K562 (cell line): ENCODE measurements around the gene SLC4A1. TPM values are rescaled to one million over a fixed set of nuclear protein-coding genes. Genes with fewer than 3 reads are reported as not detected.

ENCODE experiments used
- ATF4 ChIP-seq: fragments of 450-650 bp; formaldehyde crosslinking; IDR thresholded peaks from 2 replicates; pipeline ENCODE4 v1.4.0; 2022; ENCODE audit warnings: mild to moderate bottlenecking, moderate library complexity
- NONO ChIP-seq, 2 experiments: fragments of 200-400 bp in 1 of 2; fragments of 450-650 bp in 1 of 2; formaldehyde crosslinking in 1 of 2; IDR thresholded peaks; 2 replicates each; pipeline ENCODE4 v1.6.1; 2017; ENCODE audit warnings: low read depth in 2 of 2, mild to moderate bottlenecking in 2 of 2, moderate library complexity in 2 of 2, low read length in 1 of 2
- POLR2AphosphoS2 ChIP-seq: IDR thresholded peaks from 2 replicates; pipeline ENCODE4 v1.6.1; 2012; ENCODE audit warnings: low read length, improper control_type of control experiment
- SIN3A ChIP-seq, 2 experiments: fragments of 150-350 bp in 1 of 2; IDR thresholded peaks; 2 replicates each; pipeline ENCODE4 v1.6.1; 2011 to 2016; ENCODE audit warnings: borderline replicate concordance in 2 of 2, low read depth in 2 of 2, low read length in 2 of 2, mild to moderate bottlenecking in 2 of 2, moderate library complexity in 2 of 2; ENCODE audit not compliant: control insufficient read depth in 1 of 2
- SRSF9 ChIP-seq: fragments of 200-400 bp; formaldehyde crosslinking; IDR thresholded peaks from 2 replicates; pipeline ENCODE4 v1.6.1; 2017; ENCODE audit warnings: low read depth, low read length, borderline replicate concordance
- TCF7L2 ChIP-seq: fragments of 150-350 bp; IDR thresholded peaks from 2 replicates; pipeline ENCODE4 v1.6.1; 2016; ENCODE audit warnings: low read depth, mild to moderate bottlenecking, low read length, moderate library complexity
- ZBTB33 ChIP-seq: sonication (generic); formaldehyde crosslinking; IDR thresholded peaks from 2 replicates; pipeline ENCODE4 v1.8.1; 2023; ENCODE audit warnings: mild to moderate bottlenecking, missing genetic modification reagents
- ZNF507 ChIP-seq: conservative IDR thresholded peaks from 2 replicates; pipeline ENCODE4 v1.6.1; 2017; ENCODE audit warnings: missing genetic modification characterization, missing compliant biosample characterization
- polyA plus RNA-seq, 8 experiments: library from polyadenylated mRNA; depleted of rRNA in 4 of 8; stranded (reverse) in 5 of 8; unstranded in 3 of 8; fragments of >200 nt; fragmentation: Nextera tagmentation in 2 of 8; fragmentation: Illumina TruSeq in 1 of 8; extraction: Ambion mirVana in 2 of 8; extraction: Trizol in 1 of 8; gene quantifications; 2 replicates each; pipeline versions ENCODE4 v1.2.1 to v1.2.3, GENCODE V29; 2011 to 2014; ENCODE audit warnings: inconsistent platforms in 1 of 8, missing spikeins in 1 of 8
- total RNA-seq, 7 experiments: library from RNA; depleted of rRNA in 6 of 7; stranded (reverse); fragments of >200 nt in 6 of 7; fragmentation: Illumina TruSeq in 2 of 7; extraction: Trizol in 2 of 7; gene quantifications; 2 replicates each; pipeline versions ENCODE4 v1.2.1 to v1.2.3, GENCODE V29; 2011 to 2021; ENCODE audit warnings: low replicate concordance in 1 of 7
- TF ChIP-seq, protein P1 (sequence below): IDR thresholded peaks from 2 replicates; pipeline ENCODE4 v1.6.1; 2011; ENCODE audit not compliant: insufficient read length; ENCODE audit errors: extremely low read depth

SLC4A1 gene
- total and polyA plus RNA-seq, 9 of the 15 experiments (the other 6 are each of a cell fraction or from before 2014, with no cell fraction given): 0.14 to 1.00 (median 0.53) TPM

DNA sequence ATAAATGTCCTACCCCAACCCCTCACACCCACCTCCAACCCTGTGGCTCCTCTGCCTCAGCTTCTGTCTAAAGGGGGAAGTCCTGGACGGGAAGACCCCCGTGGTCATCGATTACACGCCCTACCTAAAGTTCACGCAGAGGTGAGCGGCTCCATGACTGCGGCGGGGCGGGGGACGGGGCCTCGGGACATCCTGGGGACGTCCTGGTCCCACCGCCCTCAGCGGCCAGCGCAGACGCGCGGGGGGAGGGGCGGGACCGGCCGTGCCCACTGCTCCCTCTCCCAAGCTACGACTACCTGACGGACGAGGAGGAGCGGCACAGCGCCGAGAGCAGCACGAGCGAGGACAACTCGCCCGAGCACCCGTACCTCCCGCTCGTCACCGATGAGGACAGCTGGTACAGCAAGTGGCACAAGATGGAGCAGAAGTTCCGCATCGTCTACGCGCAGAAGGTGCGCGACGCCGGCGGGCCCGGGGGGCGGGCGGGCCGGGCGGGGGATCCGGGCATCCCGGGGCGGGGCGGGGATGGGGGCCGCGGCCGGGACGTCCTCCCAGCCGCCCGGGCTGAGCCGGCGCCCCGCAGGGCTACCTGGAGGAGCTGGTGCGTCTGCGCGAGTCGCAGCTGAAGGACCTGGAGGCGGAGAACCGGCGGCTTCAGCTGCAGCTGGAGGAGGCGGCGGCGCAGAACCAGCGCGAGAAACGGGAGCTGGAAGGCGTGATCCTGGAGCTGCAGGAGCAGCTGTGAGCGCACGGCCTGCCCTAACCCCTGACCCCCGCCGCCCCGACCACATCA, 47.1 kb upstream of the SLC4A1 start (continued):
- TF ChIP-seq ATF4 (CRISPR knock-in tag) (no peak), TCF7L2 (no peak), NONO (IDR thresholded peaks at IDR 0.05; ENCODE audit: low read depth in 2 of 2, low read length in 1 of 2) (no peak), ZNF507 (tag) (no peak), SRSF9 (no peak), ZBTB33 (CRISPR knock-in tag) (no peak), POLR2AphosphoS2 (no peak), SIN3A (IDR thresholded peaks at IDR 0.05; ENCODE audit: borderline replicate concordance in 2 of 2, control insufficient read depth in 1 of 2, low read depth in 2 of 2, low read length in 2 of 2) (no peak)
- TF ChIP-seq, protein P1, sequence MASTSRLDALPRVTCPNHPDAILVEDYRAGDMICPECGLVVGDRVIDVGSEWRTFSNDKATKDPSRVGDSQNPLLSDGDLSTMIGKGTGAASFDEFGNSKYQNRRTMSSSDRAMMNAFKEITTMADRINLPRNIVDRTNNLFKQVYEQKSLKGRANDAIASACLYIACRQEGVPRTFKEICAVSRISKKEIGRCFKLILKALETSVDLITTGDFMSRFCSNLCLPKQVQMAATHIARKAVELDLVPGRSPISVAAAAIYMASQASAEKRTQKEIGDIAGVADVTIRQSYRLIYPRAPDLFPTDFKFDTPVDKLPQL: no peak
